OCI-LY3 (cell line): ENCODE results near the gene ISLR.

Source experiments
- H2AFZ ChIP-seq: fragments of 200-600, 300-600 bp; shearing (Covaris generic); 2 replicates; pipeline ENCODE4 v1.6.0; 2014; ENCODE audit warnings: antibody characterized with exemption, low read depth, low read length
- H3K27ac ChIP-seq: fragments of 200-600, 300-600 bp; sonication (generic); 2 replicates; pipeline ENCODE4 v1.5.1; 2014; ENCODE audit warnings: mild to moderate bottlenecking, low read length, moderate library complexity, mixed read lengths
- H3K27me3 ChIP-seq: fragments of 200-600, 300-600 bp; sonication (generic); 2 replicates; pipeline ENCODE4 v1.6.1; 2014; ENCODE audit warnings: low read depth, low read length, mixed read lengths
- H3K36me3 ChIP-seq: fragments of 200-600, 300-600 bp; sonication (generic); replicated peaks from 2 replicates; pipeline ENCODE3; 2014; ENCODE audit warnings: low read depth, low read length, mixed read lengths
- H3K4me1 ChIP-seq: fragments of 300-600, 200-600 bp; sonication (generic); 2 replicates; pipeline ENCODE4 v1.6.1; 2014; ENCODE audit warnings: low read length, mixed read lengths
- H3K4me2 ChIP-seq: fragments of 200-600, 300-600 bp; sonication (generic); 2 replicates; pipeline ENCODE4 v1.6.1; 2014; ENCODE audit warnings: low read length, mixed read lengths
- H3K4me3 ChIP-seq: fragments of 300-600, 200-600 bp; sonication (generic); 2 replicates; pipeline ENCODE4 v1.5.1; 2014; ENCODE audit warnings: antibody characterized with exemption, mild to moderate bottlenecking, low read length, moderate library complexity
- H3K79me2 ChIP-seq: fragments of 300-600, 200-600 bp; shearing (Covaris generic); 2 replicates; pipeline ENCODE4 v1.6.1; 2014; ENCODE audit warnings: mild to moderate bottlenecking, low read length, mixed read lengths
- H3K9ac ChIP-seq: fragments of 300-600, 200-600 bp; shearing (Covaris generic); 2 replicates; pipeline ENCODE4 v1.6.0; 2014; ENCODE audit warnings: mild to moderate bottlenecking, low read length, moderate library complexity
- H3K9me3 ChIP-seq: fragments of 200-600, 300-600 bp; shearing (Covaris generic); 2 replicates; pipeline ENCODE4 v1.6.1; 2014; ENCODE audit warnings: low read length, mixed read lengths; ENCODE audit not compliant: insufficient read depth
- H4K20me1 ChIP-seq: fragments of 200-600, 300-600 bp; sonication (generic); 2 replicates; pipeline ENCODE4 v1.6.1; 2016; ENCODE audit warnings: low read length, mixed read lengths; ENCODE audit not compliant: insufficient read depth
- EZH2phosphoT487 ChIP-seq: fragments of 200-600 bp; shearing (Covaris generic); IDR thresholded peaks from 2 replicates; pipeline ENCODE4 v1.6.1; 2018; ENCODE audit warnings: antibody characterized with exemption, mixed run types, low read depth
- TF ChIP-seq, protein P1 (sequence below): fragments of 200-600, 300-600 bp; sonication (generic); IDR thresholded peaks from 2 replicates; pipeline ENCODE4 v1.5.1; 2014; ENCODE audit warnings: antibody characterized with exemption, low read length, low read depth

Gene ISLR

DNA sequence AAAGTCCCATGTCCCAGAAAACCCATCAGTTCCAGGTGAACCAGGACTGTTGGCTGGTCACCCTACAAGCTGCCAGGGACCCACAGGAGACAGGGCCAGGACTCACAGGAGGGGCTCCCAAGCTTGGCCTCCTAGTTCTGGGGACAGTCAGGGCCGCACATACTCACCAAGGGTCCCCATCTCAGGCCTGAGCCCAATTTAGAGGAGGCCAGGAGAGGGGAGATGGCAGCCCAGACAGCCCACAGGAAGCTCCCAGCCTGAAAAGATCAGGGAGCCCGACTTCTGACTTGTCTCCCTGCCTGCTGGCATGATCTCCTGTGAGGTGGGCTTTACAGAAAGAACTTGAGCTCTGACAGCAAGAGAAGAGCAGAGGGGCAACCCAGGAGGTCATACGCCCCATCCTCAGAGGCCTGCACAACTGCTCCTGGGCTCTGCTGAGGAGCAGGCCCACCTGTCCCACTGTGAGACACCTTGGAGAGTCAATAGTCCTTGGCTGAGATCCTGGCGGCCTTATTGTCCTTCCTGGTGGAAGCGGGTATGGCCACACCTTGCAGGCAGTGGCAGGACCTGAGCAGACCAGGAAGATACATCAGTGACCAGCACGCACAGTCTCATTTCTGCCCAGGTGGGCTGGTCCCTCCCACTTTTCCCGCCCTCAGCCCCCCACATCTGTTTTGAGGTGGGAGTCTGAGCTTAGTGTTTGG, 2.5 kb upstream of the ISLR start:
- H3K4me3 ChIP-seq: no peak overlapping the region
- H4K20me1 ChIP-seq: no peaks in the 10 kb centered on the region
- H3K79me2 ChIP-seq: no peaks in the 10 kb centered on the region
- no peaks in the 10 kb centered on the region for H3K9me3 ChIP-seq
- H3K27me3 ChIP-seq: 0 out of 2 replicates have a peak, but pooled peaks cover 7% of the 10 kb centered on the region
- no peak overlapping the region for H2AFZ ChIP-seq
- H3K27ac ChIP-seq: no peak overlapping the region
- no peak for TF ChIP-seq EZH2phosphoT487
- TF ChIP-seq, protein P1, sequence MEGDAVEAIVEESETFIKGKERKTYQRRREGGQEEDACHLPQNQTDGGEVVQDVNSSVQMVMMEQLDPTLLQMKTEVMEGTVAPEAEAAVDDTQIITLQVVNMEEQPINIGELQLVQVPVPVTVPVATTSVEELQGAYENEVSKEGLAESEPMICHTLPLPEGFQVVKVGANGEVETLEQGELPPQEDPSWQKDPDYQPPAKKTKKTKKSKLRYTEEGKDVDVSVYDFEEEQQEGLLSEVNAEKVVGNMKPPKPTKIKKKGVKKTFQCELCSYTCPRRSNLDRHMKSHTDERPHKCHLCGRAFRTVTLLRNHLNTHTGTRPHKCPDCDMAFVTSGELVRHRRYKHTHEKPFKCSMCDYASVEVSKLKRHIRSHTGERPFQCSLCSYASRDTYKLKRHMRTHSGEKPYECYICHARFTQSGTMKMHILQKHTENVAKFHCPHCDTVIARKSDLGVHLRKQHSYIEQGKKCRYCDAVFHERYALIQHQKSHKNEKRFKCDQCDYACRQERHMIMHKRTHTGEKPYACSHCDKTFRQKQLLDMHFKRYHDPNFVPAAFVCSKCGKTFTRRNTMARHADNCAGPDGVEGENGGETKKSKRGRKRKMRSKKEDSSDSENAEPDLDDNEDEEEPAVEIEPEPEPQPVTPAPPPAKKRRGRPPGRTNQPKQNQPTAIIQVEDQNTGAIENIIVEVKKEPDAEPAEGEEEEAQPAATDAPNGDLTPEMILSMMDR: no peak
- H3K4me2 ChIP-seq: no peak overlapping the region
- H3K4me1 ChIP-seq: no peaks in the 10 kb centered on the region
- no peaks in the 10 kb centered on the region for H3K36me3 ChIP-seq
- no peak overlapping the region for H3K9ac ChIP-seq

DNA sequence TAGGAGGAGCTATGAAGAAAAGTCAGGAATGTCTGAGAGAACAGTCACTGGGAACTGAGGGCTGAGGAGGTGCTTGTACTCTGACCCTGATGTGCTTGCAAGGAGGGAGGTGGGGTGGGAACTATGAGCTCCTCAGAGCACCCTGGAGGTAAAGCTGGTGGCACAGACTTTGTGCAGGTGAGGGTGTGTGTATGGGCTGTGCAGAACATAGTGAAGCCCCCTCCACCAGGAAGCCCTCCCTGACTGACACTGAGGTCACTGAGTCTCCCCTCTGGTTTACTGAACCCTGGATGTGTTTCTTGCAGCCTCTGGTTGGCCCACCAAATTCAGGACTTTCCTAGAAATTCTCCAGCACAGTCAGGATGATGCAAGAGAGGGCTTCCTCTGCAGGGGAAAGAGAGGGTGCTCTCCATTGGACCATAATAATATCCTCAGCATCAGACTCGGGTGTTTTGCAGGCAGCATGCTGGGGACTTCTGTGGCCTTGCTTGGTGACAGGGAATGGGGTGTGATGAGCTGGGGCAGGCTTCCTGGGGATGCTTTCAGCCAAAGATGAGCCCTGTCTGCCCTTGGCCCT, 1.5 kb upstream of the ISLR start:
- Histone ChIP-seq H3K4me1 (no peaks in the 10 kb centered on the region), H3K9ac (no peak overlapping the region)

DNA sequence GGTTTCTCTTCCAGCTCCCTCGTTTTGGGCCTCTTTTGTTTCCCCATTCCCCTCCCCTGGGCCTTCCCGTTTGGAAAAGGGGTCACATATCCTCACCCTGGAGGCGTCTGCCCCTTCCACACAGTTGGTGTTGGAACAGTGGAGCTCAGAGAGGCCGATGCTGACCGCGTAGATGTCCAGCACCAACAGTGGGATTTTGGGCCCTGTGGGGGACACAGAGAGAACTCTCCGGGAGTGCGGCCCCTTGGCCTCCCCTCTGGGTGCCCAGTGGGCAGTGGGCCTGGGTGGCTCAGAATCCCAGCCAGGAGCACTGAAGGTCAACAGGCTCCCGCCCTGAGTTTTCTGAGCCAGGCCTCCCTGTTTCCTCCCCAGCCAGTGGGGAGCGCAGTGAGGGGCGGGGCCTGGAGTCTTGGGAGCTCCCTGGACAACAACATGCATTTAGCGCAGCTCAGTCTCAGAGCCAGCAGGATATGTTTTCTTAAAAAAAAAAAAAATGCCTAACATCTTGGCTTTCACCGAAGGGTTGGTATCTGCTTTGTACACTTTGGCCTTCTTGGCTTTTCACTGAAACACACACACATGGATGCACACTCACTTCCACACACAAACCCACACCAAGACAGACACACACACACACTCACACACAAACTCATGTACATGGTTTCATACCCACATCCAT, 670 bp upstream of the ISLR start:
- H3K27me3 ChIP-seq: peaks cover 7% of the 10 kb centered on the region
- no peak overlapping the region for H3K9ac ChIP-seq

More for the DNA sequence above, 1.5 kb upstream of the ISLR start:
- H2AFZ ChIP-seq: no peak overlapping the region
- no peaks in the 10 kb centered on the region for H3K79me2 ChIP-seq
- no peak overlapping the region for H3K4me3 ChIP-seq
- no peaks in the 10 kb centered on the region for H4K20me1 ChIP-seq
- no peaks in the 10 kb centered on the region for H3K9me3 ChIP-seq
- no peaks in the 10 kb centered on the region for H3K36me3 ChIP-seq
- TF ChIP-seq, protein P1: no peak
- no peak for TF ChIP-seq EZH2phosphoT487
- 0 out of 2 replicates have a peak, but pooled peaks cover 7% of the 10 kb centered on the region for H3K27me3 ChIP-seq
- H3K4me2 ChIP-seq: no peak overlapping the region
- no peak overlapping the region for H3K27ac ChIP-seq

More for the DNA sequence above, 670 bp upstream of the ISLR start:
- no peaks in the 10 kb centered on the region for H3K79me2 ChIP-seq
- TF ChIP-seq, protein P1: no peak
- no peak for TF ChIP-seq EZH2phosphoT487
- no peak overlapping the region for H2AFZ ChIP-seq
- H3K9me3 ChIP-seq: no peaks in the 10 kb centered on the region
- H3K4me3 ChIP-seq: no peak overlapping the region
- H3K4me2 ChIP-seq: no peak overlapping the region
- H3K27ac ChIP-seq: no peak overlapping the region
- no peaks in the 10 kb centered on the region for H4K20me1 ChIP-seq
- no peaks in the 10 kb centered on the region for H3K36me3 ChIP-seq
- no peaks in the 10 kb centered on the region for H3K4me1 ChIP-seq
